HepG2 (cell line): Measurements from ENCODE around the gene PSD4. TPM values are rescaled to one million over a fixed set of nuclear protein-coding genes. Genes with fewer than 3 reads are reported as not detected.

Experiments used
- ASH2L ChIP-seq: fragments of 300-600, 200-600 bp; sonication (generic); IDR thresholded peaks from 2 replicates; pipeline ENCODE4 v1.7.0; 2017; ENCODE audit warnings: low read depth, mild to moderate bottlenecking, moderate library complexity, mixed read lengths, low read length; ENCODE audit not compliant: insufficient read length
- BCL3 ChIP-seq: sonication (generic); formaldehyde crosslinking; IDR thresholded peaks from 2 replicates; pipeline ENCODE4 v1.5.1; 2020; ENCODE audit warnings: mild to moderate bottlenecking, missing genetic modification reagents, moderate library complexity
- FIP1L1 ChIP-seq: fragments of 200-400 bp; formaldehyde crosslinking; IDR thresholded peaks from 2 replicates; pipeline ENCODE4 v1.6.1; 2018; ENCODE audit warnings: low read depth, mild to moderate bottlenecking, low read length, moderate library complexity, borderline replicate concordance; ENCODE audit not compliant: insufficient read depth
- GLMP ChIP-seq: sonication (generic); formaldehyde crosslinking; IDR thresholded peaks from 2 replicates; pipeline ENCODE4 v1.9.0; 2021; ENCODE audit warnings: missing genetic modification reagents, mild to moderate bottlenecking, borderline replicate concordance
- KIAA2018 ChIP-seq: sonication (generic); formaldehyde crosslinking; IDR thresholded peaks from 2 replicates; pipeline ENCODE4 v1.5.0; 2020; ENCODE audit warnings: mild to moderate bottlenecking, missing genetic modification reagents, borderline replicate concordance
- MAF1 ChIP-seq: sonication (generic); formaldehyde crosslinking; IDR thresholded peaks from 2 replicates; pipeline ENCODE4 v1.5.0; 2020; ENCODE audit warnings: missing genetic modification reagents, borderline replicate concordance
- SNAI1 ChIP-seq: sonication (generic); formaldehyde crosslinking; IDR thresholded peaks from 2 replicates; pipeline ENCODE4 v1.5.0; 2020; ENCODE audit warnings: mild to moderate bottlenecking, missing genetic modification reagents, borderline replicate concordance
- SNAPC2 ChIP-seq: sonication (generic); formaldehyde crosslinking; IDR thresholded peaks from 2 replicates; pipeline ENCODE4 v1.8.1; 2022; ENCODE audit warnings: mild to moderate bottlenecking, missing genetic modification reagents
- TRAFD1 ChIP-seq: sonication (generic); formaldehyde crosslinking; IDR thresholded peaks from 2 replicates; pipeline ENCODE4 v1.5.1; 2020; ENCODE audit warnings: missing genetic modification reagents, mild to moderate bottlenecking, borderline replicate concordance
- ZNF274 ChIP-seq: sonication (generic); formaldehyde crosslinking; IDR thresholded peaks from 2 replicates; pipeline ENCODE4 v1.5.1; 2020; ENCODE audit warnings: mild to moderate bottlenecking, missing genetic modification reagents
- ZNF770 ChIP-seq: sonication (generic); formaldehyde crosslinking; IDR thresholded peaks from 2 replicates; pipeline ENCODE4 v1.5.0; 2020; ENCODE audit warnings: mild to moderate bottlenecking, missing genetic modification reagents
- ZNF878 ChIP-seq: sonication (generic); formaldehyde crosslinking; IDR thresholded peaks from 2 replicates; pipeline ENCODE4 v1.8.1; 2023; ENCODE audit warnings: mild to moderate bottlenecking, missing genetic modification reagents, moderate library complexity
- polyA plus RNA-seq, 8 experiments: library from polyadenylated mRNA; depleted of rRNA in 3 of 8; stranded (reverse) in 7 of 8; unstranded in 1 of 8; fragments of >200 nt; fragmentation: Illumina TruSeq in 4 of 8; extraction: Trizol in 4 of 8; gene quantifications; 2 replicates each; pipeline versions ENCODE4 v1.2.1 to v1.2.3, GENCODE V29; 2011 to 2016; ENCODE audit warnings: low read depth in 4 of 8, missing spikeins in 1 of 8, mixed read lengths in 1 of 8; ENCODE audit not compliant: insufficient read depth in 1 of 8
- total RNA-seq, 5 experiments: library from RNA; depleted of rRNA; stranded (reverse); fragments of >200 nt; fragmentation: Illumina TruSeq; extraction: Trizol; gene quantifications; 2 replicates each; pipeline ENCODE4 v1.2.3, GENCODE V29; 2016; ENCODE audit warnings: low read depth in 1 of 5

PSD4 gene
- total and polyA plus RNA-seq, 2 of the 13 experiments (the other 11 are each of a cell fraction or from before 2014, with no cell fraction given), result 5.8 to 9.4 TPM

GRCh38 chr2:113156278-113157117 lies 17.3 kb upstream of the PSD4 start (continued):
- TF ChIP-seq KIAA2018 (CRISPR knock-in tag) (no peak), MAF1 (CRISPR knock-in tag) (no peak), FIP1L1 (no peak), ZNF770 (CRISPR knock-in tag) (no peak), TRAFD1 (CRISPR knock-in tag) (no peak), SNAPC2 (no peak), SNAI1 (CRISPR knock-in tag) (no peak; the same call in 1 of the 2 replicates), GLMP (CRISPR knock-in tag) (no peak), ZNF274 (no peak), ZNF878 (peak; percentile 85; the same call in 1 of the 2 replicates), ASH2L (peak; percentile 55), BCL3 (CRISPR knock-in tag) (0 out of 2 replicates have a peak, but pooled peaks have one; percentile 34)
